SU-DHL-6 (cell line): ENCODE data around the gene DAZ3.
"Not testable (repeated sequence)": the region's sequence is repeated elsewhere in the genome, so short reads cannot be mapped to it uniquely, and the experiment has no call there.

Experiments
- H2AFZ ChIP-seq: fragments of 200-600 bp; sonication (generic); 2 replicates; pipeline ENCODE4 v1.6.1; 2014; ENCODE audit warnings: low read depth, mild to moderate bottlenecking, moderate library complexity, mixed read lengths, antibody characterized with exemption, low read length; ENCODE audit not compliant: severe bottlenecking
- H3F3A ChIP-seq: fragments of 200-600 bp; shearing (Covaris generic); 2 replicates; pipeline ENCODE4 v1.6.0; 2016; ENCODE audit warnings: antibody characterized with exemption, mild to moderate bottlenecking; ENCODE audit not compliant: insufficient read depth
- H3K27ac ChIP-seq: fragments of 200-600 bp; sonication (generic); 2 replicates; pipeline ENCODE4 v1.5.1; 2016; ENCODE audit warnings: low read depth, mild to moderate bottlenecking, low read length, moderate library complexity, mixed read lengths
- H3K27me3 ChIP-seq: fragments of 200-600 bp; sonication (generic), shearing (Covaris generic); 2 replicates; pipeline ENCODE4 v1.6.0; 2014; ENCODE audit warnings: mild to moderate bottlenecking, low read length
- H3K36me3 ChIP-seq: fragments of 200-600 bp; sonication (generic); 2 replicates; pipeline ENCODE4 v1.6.1; 2014; ENCODE audit warnings: mild to moderate bottlenecking, low read length, mixed read lengths
- H3K4me2 ChIP-seq: fragments of 300-600, 200-600 bp; shearing (Covaris generic), sonication (generic); 2 replicates; pipeline ENCODE4 v1.6.0; 2014; ENCODE audit warnings: low read length, low read depth, mild to moderate bottlenecking; ENCODE audit not compliant: poor library complexity, severe bottlenecking
- H3K4me3 ChIP-seq: fragments of 200-600 bp; sonication (generic); 2 replicates; pipeline ENCODE4 v1.5.1; 2014; ENCODE audit warnings: antibody characterized with exemption, low read length, mild to moderate bottlenecking, mixed read lengths; ENCODE audit not compliant: insufficient read depth, poor library complexity, severe bottlenecking
- H3K79me2 ChIP-seq: fragments of 200-600 bp; sonication (generic); 2 replicates; pipeline ENCODE4 v1.6.1; 2014; ENCODE audit warnings: mild to moderate bottlenecking, low read length, moderate library complexity; ENCODE audit not compliant: insufficient read depth
- H3K9ac ChIP-seq: fragments of 200-600 bp; sonication (generic); 2 replicates; pipeline ENCODE4 v1.7.0; 2014; ENCODE audit warnings: mild to moderate bottlenecking, low read length
- H3K9me2 ChIP-seq: fragments of 200-600 bp; sonication (generic); replicated peaks from 2 replicates; pipeline ENCODE4 v1.6.1; 2014; ENCODE audit warnings: low read length; ENCODE audit not compliant: insufficient read depth
- H3K9me3 ChIP-seq: fragments of 200-600 bp; sonication (generic); 2 replicates; pipeline ENCODE4 v1.6.1; 2014; ENCODE audit warnings: low read length, mixed read lengths; ENCODE audit not compliant: insufficient read depth
- H4K20me1 ChIP-seq: fragments of 200-600 bp; sonication (generic); 2 replicates; pipeline ENCODE4 v1.6.1; 2014; ENCODE audit warnings: low read depth, mild to moderate bottlenecking, antibody characterized with exemption, low read length, moderate library complexity, mixed read lengths

DAZ3 gene

GRCh38 chrY:24813293-24813692 lies at the start of gene DAZ3:
Gene DAZ3, minus strand, starts transcription at chrY:24813393. Its CDS starts 208 bp downstream, at chrY:24813185.
- H3K27me3 ChIP-seq, H3K9me2 ChIP-seq, H3K9ac ChIP-seq: not testable (repeated sequence)

GRCh38 chrY:24833619-24834018 lies 20.4 kb upstream of the DAZ3 start, which contains the start of gene DAZ4:
Gene DAZ4, plus strand, starts transcription at chrY:24833919. Its CDS starts 208 bp downstream, at chrY:24834127.
- not testable (repeated sequence) for H3K27ac ChIP-seq

More at GRCh38 chrY:24813293-24813692, at the start of gene DAZ3:
- H3K79me2 ChIP-seq, H3K4me2 ChIP-seq, H2AFZ ChIP-seq, H3K36me3 ChIP-seq, H3K9me3 ChIP-seq, H4K20me1 ChIP-seq, H3K27ac ChIP-seq, H3K4me3 ChIP-seq, H3F3A ChIP-seq: not testable (repeated sequence)

GRCh38 chrY:24825069-24825468 lies 11.9 kb upstream of the DAZ3 start:
- H2AFZ ChIP-seq, H3K9me2 ChIP-seq, H3K9ac ChIP-seq, H3F3A ChIP-seq, H3K4me2 ChIP-seq, H3K27ac ChIP-seq, H3K4me3 ChIP-seq, H3K27me3 ChIP-seq, H3K79me2 ChIP-seq, H3K9me3 ChIP-seq, H4K20me1 ChIP-seq, H3K36me3 ChIP-seq: not testable (repeated sequence)

More at GRCh38 chrY:24833619-24834018, 20.4 kb upstream of the DAZ3 start, which contains the start of gene DAZ4:
- H4K20me1 ChIP-seq, H3K4me3 ChIP-seq, H3K4me2 ChIP-seq, H3F3A ChIP-seq, H3K9me3 ChIP-seq, H3K36me3 ChIP-seq, H3K9ac ChIP-seq, H3K79me2 ChIP-seq, H3K27me3 ChIP-seq, H2AFZ ChIP-seq, H3K9me2 ChIP-seq: not testable (repeated sequence)

GRCh38 chrY:24824184-24824879 lies 11.1 kb upstream of the DAZ3 start:
- H3K36me3 ChIP-seq, H3K9me3 ChIP-seq, H3F3A ChIP-seq, H3K79me2 ChIP-seq, H4K20me1 ChIP-seq, H3K4me3 ChIP-seq, H3K27me3 ChIP-seq, H3K27ac ChIP-seq, H2AFZ ChIP-seq, H3K9me2 ChIP-seq, H3K4me2 ChIP-seq, H3K9ac ChIP-seq: not testable (repeated sequence)

- H2AFZ ChIP-seq, H3K9me3 ChIP-seq, H3K36me3 ChIP-seq, H3K79me2 ChIP-seq, H4K20me1 ChIP-seq, H3K9me2 ChIP-seq, H3K9ac ChIP-seq, H3K27ac ChIP-seq, H3K4me3 ChIP-seq, H3K4me2 ChIP-seq, H3F3A ChIP-seq, H3K27me3 ChIP-seq: not testable (repeated sequence)
Observed at GRCh38 chrY:24821836-24822235, 8.6 kb upstream of the DAZ3 start.
